ENCODE data around the gene ACAN. TPM values are rescaled to one million over a fixed set of nuclear protein-coding genes. Genes with fewer than 3 reads are reported as not detected.

Gene ACAN
- total RNA-seq: not detected in 2 replicates

DNA sequence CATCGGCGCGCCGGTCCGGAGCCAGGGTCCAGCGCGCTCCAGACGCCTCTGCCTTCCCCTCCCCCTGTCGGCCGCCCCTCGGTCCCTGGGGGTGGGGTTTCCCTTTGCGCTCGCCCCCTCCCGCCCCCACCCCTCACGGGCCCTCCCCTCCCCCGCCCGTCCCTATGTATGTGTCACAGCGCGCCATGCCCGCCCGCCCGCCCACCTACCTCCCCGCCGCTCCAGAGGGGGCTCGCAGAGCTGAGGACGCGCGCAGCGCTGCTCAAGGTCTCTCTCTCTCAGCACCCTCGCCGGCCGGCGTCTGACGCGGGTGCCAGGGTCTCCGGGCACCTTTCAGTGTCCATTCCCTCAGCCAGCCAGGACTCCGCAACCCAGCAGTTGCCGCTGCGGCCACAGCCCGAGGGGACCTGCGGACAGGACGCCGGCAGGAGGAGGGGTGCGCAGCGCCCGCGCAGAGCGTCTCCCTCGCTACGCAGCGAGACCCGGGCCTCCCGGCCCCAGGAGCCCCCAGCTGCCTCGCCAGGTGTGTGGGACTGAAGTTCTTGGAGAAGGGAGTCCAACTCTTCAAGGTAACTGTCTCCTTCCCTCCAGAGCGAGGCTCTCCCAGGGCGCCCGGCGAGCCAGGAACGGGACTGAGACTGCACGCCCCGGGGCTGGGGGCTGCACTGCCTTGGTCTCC is at the start of gene ACAN:
ACAN (plus strand) TSS at position 196 of the 679 bp plus-strand sequence. CDS start 32,771 bp downstream, outside the sequence.

DNA sequence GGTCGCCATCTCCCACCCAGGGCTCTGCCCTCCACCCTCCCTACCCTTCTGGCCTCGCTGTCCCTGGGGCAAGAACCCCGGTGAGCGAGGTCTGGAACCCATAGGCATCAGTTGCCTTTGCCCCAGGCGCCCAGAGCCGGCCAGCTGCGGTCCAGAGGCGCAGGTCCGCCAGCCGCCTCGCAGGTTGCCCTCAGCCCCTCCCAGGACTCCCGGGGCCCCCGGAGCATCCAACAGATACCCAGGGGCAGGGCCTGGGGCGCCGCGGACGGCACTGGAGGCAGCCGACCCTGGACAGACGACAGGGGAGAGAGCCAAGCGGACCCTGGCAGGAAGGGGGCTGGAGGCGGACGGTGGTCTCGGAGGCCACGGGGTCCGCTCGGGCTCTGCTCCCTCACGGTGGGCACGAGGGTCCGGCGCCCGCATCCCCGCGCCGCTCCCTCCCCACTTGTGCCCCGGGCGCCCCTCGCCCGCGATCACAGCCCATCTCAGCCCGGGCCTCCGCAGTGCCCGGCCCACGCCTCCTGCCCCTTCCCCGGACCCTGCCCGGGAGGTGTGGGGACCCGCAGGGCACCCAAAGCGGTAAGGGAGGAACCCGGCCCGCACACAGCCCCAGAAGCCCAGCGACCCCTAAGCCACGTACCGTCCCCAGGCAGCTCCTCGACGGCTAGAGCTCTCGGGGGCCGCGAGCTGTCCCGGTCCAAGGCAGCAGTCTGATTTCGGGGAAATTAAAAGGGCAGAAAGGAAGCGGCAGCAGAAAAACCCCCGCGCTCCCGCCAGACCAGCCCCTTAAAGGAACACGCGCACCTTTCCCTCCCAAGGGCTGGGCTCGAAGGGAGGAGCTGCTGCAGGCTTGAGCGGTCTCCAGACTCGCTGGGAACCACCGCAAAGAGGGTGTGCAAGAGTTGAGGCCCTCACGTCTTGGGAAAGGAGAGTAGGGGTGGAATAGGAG is 91.9 kb downstream of the ACAN start, which contains the start of gene HAPLN3:
HAPLN3 (minus strand) TSS at position 726 of the 949 bp plus-strand sequence. CDS start 8,246 bp downstream, outside the sequence.

DNA sequence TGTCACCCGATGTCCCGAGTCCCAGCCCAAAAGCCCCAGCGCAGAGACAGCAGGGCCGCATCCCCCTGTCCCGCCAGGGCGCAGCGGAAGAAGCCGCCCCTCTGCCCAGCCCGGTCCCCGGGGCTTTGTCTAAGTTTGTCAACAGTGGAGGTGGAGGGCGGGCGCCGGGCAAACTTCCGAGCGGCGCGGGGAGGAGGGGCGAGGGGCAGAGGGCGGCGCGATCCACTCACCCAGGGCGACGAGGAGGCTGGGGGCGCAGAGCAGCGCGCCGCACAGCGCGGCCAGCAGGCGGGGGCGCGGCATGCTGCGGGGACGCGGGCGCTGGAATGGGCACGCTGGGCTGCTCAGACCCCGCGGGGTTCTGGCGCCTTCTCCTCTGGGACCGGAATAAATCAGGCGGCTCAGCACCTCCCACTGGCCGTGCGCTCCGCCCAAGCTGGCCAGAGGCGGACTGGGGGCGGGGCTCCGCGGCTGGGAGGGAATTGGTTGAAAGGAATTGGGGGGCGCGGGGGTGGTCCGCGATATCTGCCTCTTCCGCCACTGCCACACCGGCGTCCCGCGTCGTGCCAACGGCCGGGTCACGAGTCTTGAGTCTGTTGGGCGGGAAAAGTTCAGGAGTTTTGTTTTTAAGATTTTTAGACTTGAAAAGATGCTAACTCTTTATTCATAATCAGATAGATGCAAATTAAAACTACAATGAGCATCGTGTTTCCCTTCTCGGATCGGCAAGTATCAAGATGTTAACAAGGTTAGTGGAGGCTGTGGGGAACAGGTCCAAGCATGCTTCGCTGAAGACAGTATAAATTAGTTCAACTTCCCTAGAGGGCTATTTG is 110.0 kb downstream of the ACAN start, which contains the start of gene MFGE8:
MFGE8 (minus strand) TSS at position 363 of the 833 bp plus-strand sequence; CDS start at position 303, 60 bp downstream.

Other genes starting within 250 kb of the ACAN start
- 28.5 and 36.5 TPM in 2 replicates for gene AEN, start 182.1 kb upstream of the ACAN start, total RNA-seq
- 1.1 and 14.4 TPM in 2 replicates for gene ISG20, start 164.4 kb upstream of the ACAN start, total RNA-seq
- 3.5 and 7.2 TPM in 2 replicates for gene HAPLN3, start 92.1 kb downstream of the ACAN start, total RNA-seq
- 158 and 162 TPM in 2 replicates for gene MFGE8, start 109.9 kb downstream of the ACAN start, total RNA-seq